Measurements from ENCODE around the gene TSPO2.
A peak's percentile ranks its signal among the peaks of the same experiment; 100 is the strongest.

TSPO2 gene

GRCh38 chr6:41088451-41088850 lies 46.2 kb downstream of the TSPO2 start:
- no peak for TF ChIP-seq POLR2AphosphoS5 (IDR thresholded peaks at IDR 0.05; ENCODE audit: borderline replicate concordance, low read depth, low read length)
- no peak for TF ChIP-seq FOXP2 (optimal IDR thresholded peaks at IDR 0.05; ENCODE audit: control extremely low read depth, extremely low read length, insufficient read depth)
- TF ChIP-seq EZH2 (IDR thresholded peaks at IDR 0.05), result no peak
- H3K9me3 ChIP-seq (ENCODE audit: low read depth, low read length), result no peaks in the 10 kb centered on the region
- H3K27ac ChIP-seq, result no peak overlapping the region
- peaks cover 88% of the 10 kb centered on the region for H3K36me3 ChIP-seq (ENCODE audit: insufficient read depth, low read length)
- DNase-seq (ENCODE audit: low read depth, low spot score), result no peak
- H3K9ac ChIP-seq (ENCODE audit: insufficient read length), result no peak overlapping the region
- H3K4me3 ChIP-seq, result no peak overlapping the region

DNA sequence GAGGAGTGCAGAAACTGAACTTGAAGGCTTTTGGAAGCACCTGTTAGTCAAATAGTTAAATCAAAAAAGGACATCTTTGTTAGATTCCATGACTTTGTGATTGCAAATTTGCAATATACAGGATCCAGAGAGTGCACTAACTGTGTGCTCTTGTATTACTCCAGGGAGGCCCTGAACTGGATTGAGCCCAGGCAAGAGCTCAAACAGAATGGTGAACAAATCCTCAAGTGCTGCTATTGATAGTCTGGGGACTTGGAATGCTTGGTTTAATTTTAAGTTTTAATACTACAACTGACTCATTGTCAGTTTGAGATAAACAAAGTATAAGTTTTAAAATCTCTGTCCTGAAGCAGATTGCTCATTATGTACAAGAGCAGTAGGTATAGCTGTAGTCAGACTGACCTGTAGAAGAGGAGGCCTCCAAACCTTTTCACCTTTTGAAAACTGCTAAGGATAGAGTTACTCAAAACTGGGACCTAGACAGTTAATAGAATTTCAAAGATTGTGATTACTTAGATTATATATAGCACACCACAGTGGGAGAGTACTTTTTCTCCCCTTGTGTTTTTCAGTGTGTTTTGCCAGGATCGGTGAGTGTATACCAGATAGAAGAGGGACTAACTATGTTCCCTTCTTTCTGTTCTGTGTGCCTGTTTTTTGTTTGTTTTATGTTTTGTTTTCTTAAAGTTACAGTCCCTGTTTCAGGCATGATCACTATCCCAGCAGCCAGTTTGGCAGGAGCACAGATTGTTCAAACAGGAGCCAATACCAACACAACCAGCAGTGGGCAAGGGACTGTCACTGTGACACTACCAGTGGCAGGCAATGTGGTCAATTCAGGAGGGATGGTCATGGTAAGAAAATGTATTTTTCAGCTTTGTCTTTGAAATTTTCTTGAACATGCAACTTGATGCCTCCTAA lies 48.8 kb downstream of the TSPO2 start:
- Histone ChIP-seq H3K9me3 (ENCODE audit: low read depth, low read length) (no peaks in the 10 kb centered on the region), H3K4me3 (no peak overlapping the region), H3K27ac (0 out of 2 replicates have a peak overlapping the region, but pooled peaks have one; percentile 14), H3K9ac (ENCODE audit: insufficient read length) (no peak overlapping the region), H3K36me3 (ENCODE audit: insufficient read depth, low read length) (peaks cover 89% of the 10 kb centered on the region)
- DNase-seq (ENCODE audit: low read depth, low spot score), result no peak
- TF ChIP-seq EZH2 (IDR thresholded peaks at IDR 0.05) (no peak), POLR2AphosphoS5 (IDR thresholded peaks at IDR 0.05; ENCODE audit: borderline replicate concordance, low read depth, low read length) (no peak), FOXP2 (optimal IDR thresholded peaks at IDR 0.05; ENCODE audit: control extremely low read depth, extremely low read length, insufficient read depth) (no peak)

- no peak for DNase-seq (ENCODE audit: low read depth, low spot score)
- no peak for TF ChIP-seq FOXP2 (optimal IDR thresholded peaks at IDR 0.05; ENCODE audit: control extremely low read depth, extremely low read length, insufficient read depth)
- Histone ChIP-seq H3K27ac (no peak overlapping the region), H3K9me3 (ENCODE audit: low read depth, low read length) (no peaks in the 10 kb centered on the region), H3K9ac (ENCODE audit: insufficient read length) (no peak overlapping the region), H3K4me3 (no peak overlapping the region), H3K36me3 (ENCODE audit: insufficient read depth, low read length) (peaks cover 91% of the 10 kb centered on the region)
Observed at GRCh38 chr6:41092421-41093140, 50.3 kb downstream of the TSPO2 start.

DNA sequence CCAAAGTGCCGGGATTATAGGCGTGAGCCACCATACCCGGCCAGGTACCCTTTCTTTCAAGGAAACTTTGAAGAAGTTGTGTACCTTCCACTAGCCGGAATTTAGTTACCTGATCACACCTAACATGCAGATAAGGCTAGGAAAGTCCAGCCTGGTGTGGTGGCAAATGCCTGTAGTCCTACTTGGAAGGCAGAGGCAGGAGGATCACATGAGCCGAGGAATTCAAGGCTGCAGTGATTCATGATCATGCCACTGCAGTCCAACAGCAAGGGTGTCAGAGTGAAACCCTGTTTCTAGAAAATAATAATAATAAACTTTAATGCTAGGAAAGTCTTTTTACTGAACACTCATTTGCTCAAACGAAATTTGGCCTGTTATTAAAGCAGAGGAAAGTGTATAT lies 51.5 kb downstream of the TSPO2 start:
- TF ChIP-seq EZH2 (IDR thresholded peaks at IDR 0.05), result no peak
- no peak for TF ChIP-seq FOXP2 (optimal IDR thresholded peaks at IDR 0.05; ENCODE audit: control extremely low read depth, extremely low read length, insufficient read depth)
- TF ChIP-seq POLR2AphosphoS5 (IDR thresholded peaks at IDR 0.05; ENCODE audit: borderline replicate concordance, low read depth, low read length), result no peak
- Histone ChIP-seq H3K36me3 (ENCODE audit: insufficient read depth, low read length) (peaks cover 95% of the 10 kb centered on the region), H3K27ac (no peak overlapping the region)

More for the DNA sequence above, 51.5 kb downstream of the TSPO2 start:
- Histone ChIP-seq H3K9me3 (ENCODE audit: low read depth, low read length) (no peaks in the 10 kb centered on the region), H3K9ac (ENCODE audit: insufficient read length) (no peak overlapping the region), H3K4me3 (no peak overlapping the region)
- DNase-seq (ENCODE audit: low read depth, low spot score), result no peak

Measured in SK-N-MC (cell line).